ENCODE measurements around the gene COX20. TPM values are rescaled to one million over a fixed set of nuclear protein-coding genes. Genes with fewer than 3 reads are reported as not detected.

COX20 gene
- polyA plus RNA-seq, 10 donors = 44.4 to 68.7 (median 50.8) TPM

- DNase-seq = no peak
These were observed 13.9 kb downstream of the COX20 start for GRCh38 chr1:244849189-244849866.

GRCh38 chr1:244850099-244850852 is 14.8 kb downstream of the COX20 start:
- DNase-seq = no peak

- no peak for DNase-seq
These were observed 15.4 kb downstream of the COX20 start for GRCh38 chr1:244850896-244851295.

GRCh38 chr1:244851546-244852231 is 16.2 kb downstream of the COX20 start:
- DNase-seq = no peak

- DNase-seq = no peak
These were observed 17.2 kb downstream of the COX20 start for GRCh38 chr1:244852694-244853093.

- no peak for DNase-seq
These were observed 18.7 kb downstream of the COX20 start for GRCh38 chr1:244854166-244854565.

- DNase-seq = no peak
These were observed 19.6 kb downstream of the COX20 start for GRCh38 chr1:244854865-244855578.

- DNase-seq = no peak
These were observed 22.3 kb downstream of the COX20 start for GRCh38 chr1:244857761-244858160.

GRCh38 chr1:244858357-244858756 is 22.9 kb downstream of the COX20 start:
- no peak for DNase-seq

GRCh38 chr1:244860078-244860477 is 24.6 kb downstream of the COX20 start:
- DNase-seq = no peak

GRCh38 chr1:244860914-244861610 is 25.6 kb downstream of the COX20 start:
- no peak for DNase-seq

- peak in 1 of 3 donors; percentile 24 for DNase-seq
These were observed 26.2 kb downstream of the COX20 start for GRCh38 chr1:244861683-244862082.

GRCh38 chr1:244862354-244862698 is 26.9 kb downstream of the COX20 start:
- DNase-seq = no peak

- DNase-seq = peak; percentile 94 to 97 (median 96)
These were observed 27.4 kb downstream of the COX20 start for GRCh38 chr1:244862699-244863490.

GRCh38 chr1:244863491-244864252 is 28.2 kb downstream of the COX20 start:
- DNase-seq = peak in 2 of 3 donors; percentile 34 to 82

- peak; percentile 98 to 100 (median 99) for DNase-seq
These were observed 29.0 kb downstream of the COX20 start, which contains the start of gene HNRNPU for GRCh38 chr1:244864253-244865027. TSS of gene HNRNPU (minus strand) at chr1:244864543. CDS start at chr1:244864307, 236 bp downstream.

GRCh38 chr1:244865028-244865371 is 29.5 kb downstream of the COX20 start:
- no peak for DNase-seq

GRCh38 chr1:244865820-244866219 is 30.4 kb downstream of the COX20 start:
- DNase-seq = no peak

GRCh38 chr1:244866355-244866754 is 30.9 kb downstream of the COX20 start:
- DNase-seq = no peak
